Amniotic epithelial cell (primary cell): Measurements from ENCODE around the gene GRIA1.
"Not testable (repeated sequence)": the region's sequence is repeated elsewhere in the genome, so short reads cannot be mapped to it uniquely, and the experiment has no call there.

ENCODE experiments used
- DNase-seq: peaks from one replicate; pipeline ENCODE4 v3.0.0-alpha.2; 2010; ENCODE audit warnings: low read depth

GRIA1 gene

GRCh38 chr5:153719324-153719723 lies 228.9 kb downstream of the GRIA1 start:
- DNase-seq, result no peak

DNA sequence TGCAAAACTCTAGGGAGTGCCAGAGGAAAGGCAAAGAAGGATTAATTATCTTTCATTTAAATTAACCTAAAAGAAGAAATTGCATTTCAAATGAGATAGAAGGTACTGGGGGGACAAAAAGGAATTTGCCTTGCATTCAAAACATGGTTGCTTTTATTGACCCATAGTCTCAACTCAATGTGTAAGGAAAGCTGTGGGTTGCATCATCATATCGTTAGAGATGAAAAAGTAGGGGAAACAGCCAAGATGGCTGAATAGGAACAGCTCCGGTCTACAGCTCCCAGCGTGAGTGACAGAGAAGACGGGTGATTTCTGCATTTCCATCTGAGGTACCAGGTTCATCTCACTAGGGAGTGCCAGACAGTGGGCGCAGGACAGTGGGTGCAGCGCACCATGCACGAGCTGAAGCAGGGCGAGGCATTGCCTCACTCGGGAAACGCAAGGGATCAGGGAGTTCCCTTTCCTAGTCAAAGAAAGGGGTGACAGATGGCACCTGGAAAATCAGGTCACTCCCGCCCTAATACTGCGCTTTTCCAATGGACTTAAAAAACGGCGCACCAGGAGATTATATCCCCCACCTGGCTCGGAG lies 232.6 kb downstream of the GRIA1 start:
- not testable (repeated sequence) for DNase-seq

DNA sequence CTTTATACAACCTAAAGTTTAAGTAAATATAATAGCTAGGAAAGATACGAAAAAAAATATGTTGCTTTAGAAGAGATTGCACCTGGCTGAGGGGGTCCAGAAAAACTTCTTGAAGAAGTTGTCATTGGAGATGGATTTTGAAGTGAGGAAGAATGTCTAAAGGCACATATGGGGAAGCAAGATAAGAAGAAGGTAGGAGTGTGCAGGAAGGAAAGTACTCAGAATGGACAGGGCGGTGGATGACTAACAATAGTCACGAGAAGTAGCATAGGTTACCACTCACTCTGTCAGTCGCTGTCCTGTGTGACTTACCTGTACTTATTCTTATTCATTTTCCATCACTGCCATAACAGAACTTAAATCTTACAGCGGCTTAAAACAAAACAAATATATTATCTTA lies 251.6 kb downstream of the GRIA1 start:
- no peak for DNase-seq

- no peak for DNase-seq
These were observed 254.3 kb downstream of the GRIA1 start for GRCh38 chr5:153744751-153745150.

DNA sequence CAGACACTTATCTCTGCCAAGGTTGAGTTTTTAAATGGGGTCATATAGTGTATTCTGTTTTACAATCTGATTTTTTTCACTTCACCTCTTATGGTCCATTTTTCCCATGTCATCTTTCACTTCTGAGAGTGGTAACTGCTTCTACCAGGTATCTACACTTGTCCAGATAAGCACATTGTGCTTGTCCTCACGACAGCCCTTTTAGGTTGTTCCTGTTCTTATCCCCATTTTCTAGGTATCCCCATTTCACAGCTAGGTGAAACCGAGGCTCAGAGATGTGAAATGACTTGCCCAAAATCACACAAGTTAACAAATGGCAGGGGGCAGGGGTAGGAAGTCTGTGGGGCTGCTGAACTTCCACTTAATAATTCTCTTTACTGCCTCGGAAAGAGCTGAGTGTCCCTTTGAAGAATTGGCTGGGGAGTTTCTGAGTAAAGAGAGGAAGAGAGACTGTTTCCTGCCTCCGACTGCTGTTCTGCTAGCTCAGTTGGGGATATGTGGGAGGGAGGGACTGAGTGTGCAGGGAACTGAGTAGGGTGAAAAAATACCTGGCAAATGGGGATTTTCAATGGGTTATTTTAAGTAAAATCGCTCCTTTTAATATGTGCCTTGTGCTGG lies 255.4 kb downstream of the GRIA1 start:
- DNase-seq, result no peak

GRCh38 chr5:153746440-153746839 lies 256.0 kb downstream of the GRIA1 start:
- no peak for DNase-seq

GRCh38 chr5:153748823-153749222 lies 258.4 kb downstream of the GRIA1 start:
- DNase-seq, result no peak

GRCh38 chr5:153749960-153750359 lies 259.5 kb downstream of the GRIA1 start:
- DNase-seq, result no peak

DNA sequence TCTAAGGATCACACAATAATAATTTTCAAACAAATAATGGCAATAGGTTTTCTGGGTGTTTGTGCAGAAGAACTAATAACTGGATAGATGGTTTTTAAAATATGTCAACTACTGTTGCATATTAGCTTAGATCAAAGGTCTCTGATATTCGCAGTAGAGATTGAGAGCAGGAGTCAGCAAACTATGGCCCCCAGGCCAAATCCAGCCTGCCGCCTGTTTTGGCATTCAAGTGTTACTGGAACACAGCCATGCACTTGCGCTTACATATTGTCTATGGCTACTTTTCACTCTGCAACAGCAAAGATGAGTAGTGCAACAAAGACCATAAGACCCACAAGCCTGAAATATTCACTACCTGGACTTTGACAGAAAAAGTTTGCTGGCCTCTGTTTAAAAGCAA lies 260.8 kb downstream of the GRIA1 start:
- DNase-seq, result no peak

DNA sequence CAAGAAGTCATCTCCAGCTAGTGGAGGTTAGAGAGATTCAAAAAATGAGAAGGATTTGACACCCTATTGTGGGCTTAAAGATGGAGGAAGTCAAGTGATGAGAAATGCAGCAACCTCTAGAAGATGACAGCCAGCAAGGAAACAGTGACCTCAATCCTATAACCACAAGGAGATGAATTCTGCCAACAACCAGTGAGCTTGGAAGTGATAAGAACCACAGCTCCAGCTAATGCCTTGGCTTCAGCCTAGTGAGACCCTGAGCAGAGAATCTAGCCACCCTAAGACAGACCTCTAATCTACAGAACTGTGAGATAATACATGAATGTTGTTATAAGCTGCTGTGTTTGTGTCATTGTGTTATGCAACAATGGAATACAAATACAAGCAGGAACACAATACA lies 262.4 kb downstream of the GRIA1 start:
- peak; percentile 32 for DNase-seq

GRCh38 chr5:153753645-153754432 lies 263.4 kb downstream of the GRIA1 start:
- DNase-seq, result peak; percentile 7

- no peak for DNase-seq
These were observed 265.5 kb downstream of the GRIA1 start for GRCh38 chr5:153755913-153756500.

DNA sequence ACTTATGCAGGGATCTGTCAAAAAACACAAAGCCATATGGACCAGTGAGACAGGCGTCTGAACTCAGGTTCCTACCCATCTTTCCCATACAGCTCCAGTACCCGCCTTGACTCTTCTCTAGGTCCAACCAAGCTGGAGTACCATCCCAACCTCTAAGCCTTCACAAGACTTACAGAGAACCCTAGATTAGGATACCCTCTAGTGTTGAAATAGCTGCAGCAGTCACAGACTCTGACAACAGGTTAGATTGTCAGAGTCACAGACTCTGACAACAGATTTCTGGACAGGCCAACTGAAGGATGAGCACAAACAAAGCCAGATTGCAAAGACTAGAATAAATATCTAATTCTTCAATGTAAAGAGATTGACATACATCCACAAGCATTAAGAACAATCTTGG lies 266.1 kb downstream of the GRIA1 start:
- DNase-seq, result no peak

- DNase-seq, result no peak
These were observed 275.5 kb downstream of the GRIA1 start for GRCh38 chr5:153765987-153766386.

DNA sequence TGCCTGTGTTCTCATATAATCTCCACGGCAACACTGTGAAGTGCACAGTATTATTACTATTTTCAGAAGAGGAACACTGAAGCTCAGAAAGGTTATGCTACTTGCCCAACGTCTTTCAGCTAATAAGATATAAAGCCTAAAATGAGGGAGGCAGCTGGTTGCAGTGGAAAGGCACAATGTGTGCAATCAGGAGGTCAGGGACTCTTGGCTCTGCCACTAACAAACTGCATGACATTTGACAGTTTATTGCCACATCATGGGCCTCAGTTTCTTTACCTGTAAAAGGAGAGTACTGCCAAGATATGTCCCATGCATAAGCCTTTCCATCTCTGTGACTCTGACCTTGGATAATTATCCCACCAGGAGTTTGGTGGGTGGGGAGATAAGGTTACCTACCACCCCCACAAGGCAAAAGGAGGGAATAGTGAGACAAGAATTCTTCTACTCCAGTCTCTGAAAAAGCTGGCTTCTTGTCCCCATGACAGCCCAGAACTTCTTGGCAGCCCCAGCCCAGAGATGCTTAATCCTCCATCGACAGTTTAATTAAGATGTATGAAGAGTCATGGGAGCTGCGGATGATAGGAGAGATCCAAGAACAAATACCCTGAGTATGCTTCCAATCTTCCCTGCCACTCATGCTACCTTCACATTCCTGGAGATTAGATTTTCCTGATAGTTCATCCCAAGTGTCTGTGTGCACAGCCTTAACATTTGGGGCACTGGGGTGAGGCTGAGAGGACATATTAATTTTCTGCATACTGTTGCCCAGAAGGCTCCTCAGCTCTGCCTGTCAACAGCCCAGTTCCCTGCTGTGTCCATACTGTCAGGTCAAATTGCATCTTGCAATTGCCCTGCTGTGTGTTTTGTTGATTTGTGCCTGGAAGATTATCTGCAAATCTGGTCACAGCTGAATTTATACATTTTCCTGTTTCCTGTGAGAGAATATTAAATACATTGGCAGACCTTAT lies 277.0 kb downstream of the GRIA1 start:
- DNase-seq, result no peak

DNA sequence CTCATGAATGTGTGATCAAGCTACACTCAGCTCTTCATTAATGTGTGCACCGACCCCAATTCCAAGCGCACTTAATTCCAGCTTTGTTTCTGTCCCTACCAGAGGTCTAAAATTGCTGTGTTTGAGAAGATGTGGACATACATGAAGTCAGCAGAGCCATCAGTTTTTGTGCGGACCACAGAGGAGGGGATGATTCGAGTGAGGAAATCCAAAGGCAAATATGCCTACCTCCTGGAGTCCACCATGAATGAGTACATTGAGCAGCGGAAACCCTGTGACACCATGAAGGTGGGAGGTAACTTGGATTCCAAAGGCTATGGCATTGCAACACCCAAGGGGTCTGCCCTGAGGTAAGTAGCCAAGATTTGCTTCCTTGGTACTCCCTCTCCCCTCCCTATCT lies 279.6 kb downstream of the GRIA1 start:
- no peak for DNase-seq

DNA sequence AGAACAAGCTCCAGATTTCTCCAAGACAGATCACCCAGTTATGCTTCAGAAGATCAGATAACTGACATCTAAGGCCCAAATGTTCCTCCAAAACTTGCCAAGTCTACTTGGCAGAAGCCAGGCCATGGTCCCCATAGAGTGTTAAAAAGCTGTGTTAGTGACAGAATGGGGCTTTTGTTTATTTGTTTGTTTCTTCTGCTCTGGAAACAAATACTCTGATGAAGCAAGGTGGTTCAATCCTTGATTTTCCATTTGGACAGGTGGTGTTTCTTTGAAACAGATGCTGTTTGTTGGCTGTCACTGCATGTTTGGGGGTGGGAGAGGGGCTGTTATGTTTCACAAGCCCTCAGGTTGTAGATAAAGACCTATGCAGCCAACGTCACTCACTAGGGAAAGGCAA lies 284.2 kb downstream of the GRIA1 start:
- no peak for DNase-seq

- DNase-seq, result no peak
These were observed 285.5 kb downstream of the GRIA1 start for GRCh38 chr5:153775923-153776322.

DNA sequence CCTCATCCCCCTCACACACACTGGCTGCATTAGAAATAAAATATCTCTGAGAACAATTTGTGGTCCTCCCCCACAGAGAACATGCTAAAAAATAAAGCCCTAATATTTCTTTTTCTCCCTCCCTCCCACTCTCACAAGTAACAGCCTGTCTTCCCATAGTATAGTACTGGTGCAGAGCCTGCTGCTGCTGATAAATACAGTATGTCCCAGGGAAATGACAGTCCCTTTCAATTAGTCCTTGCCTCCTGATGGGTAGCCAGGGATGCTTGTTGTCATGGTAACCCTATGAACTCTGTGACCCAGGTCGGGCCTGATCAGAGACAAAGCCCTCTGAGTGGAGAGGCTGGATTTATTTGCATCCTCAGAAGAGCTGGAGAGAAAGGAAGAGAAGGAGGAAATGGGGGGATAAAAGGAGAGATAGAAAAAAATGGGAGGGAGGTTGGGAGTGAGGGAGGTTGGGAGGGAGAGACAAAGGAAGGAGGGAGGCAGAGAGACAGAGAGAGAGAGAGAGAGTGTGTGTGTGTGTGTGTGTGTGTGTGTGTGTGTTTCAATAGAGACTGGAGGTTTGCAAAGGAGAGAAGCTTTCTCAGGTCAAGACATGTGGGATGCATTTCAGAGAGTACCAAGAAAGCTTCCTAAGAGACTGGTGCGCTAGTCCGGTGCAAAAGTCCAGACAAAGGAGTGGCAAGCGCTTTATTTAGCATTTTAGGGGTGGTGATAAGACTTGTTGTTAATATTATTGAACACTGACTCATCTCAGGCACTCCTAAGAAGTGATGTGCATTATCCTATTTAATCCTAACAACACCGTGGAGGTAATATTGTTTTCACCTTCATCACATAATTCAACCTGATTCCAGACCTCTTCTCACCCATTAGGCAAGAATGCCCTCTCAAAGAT lies 287.5 kb downstream of the GRIA1 start:
- DNase-seq, result no peak

DNA sequence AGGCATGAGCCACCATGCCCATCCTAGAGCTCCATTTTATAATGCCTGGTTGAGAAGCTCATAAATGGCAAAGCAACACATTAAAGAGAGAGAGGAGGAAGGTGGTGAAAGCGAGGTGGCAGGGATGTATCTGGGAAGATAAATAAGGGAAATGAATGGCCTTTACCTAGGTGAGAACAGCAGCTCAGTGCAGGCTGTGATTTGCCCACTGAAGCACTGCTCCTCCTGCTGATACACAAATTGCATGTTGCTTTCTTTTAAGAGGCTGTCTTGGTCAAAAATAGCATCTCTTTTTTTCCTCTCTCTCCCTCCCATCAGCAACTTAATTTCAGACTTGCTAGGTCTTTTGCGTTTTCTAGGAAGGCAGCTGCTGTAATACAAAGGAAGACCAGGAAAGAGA lies 289.4 kb downstream of the GRIA1 start:
- DNase-seq, result no peak
